Cerebellar cortex (tissue), 1 donor: ENCODE data around the gene NFE2L2.
"Not testable (repeated sequence)": the region's sequence is repeated elsewhere in the genome, so short reads cannot be mapped to it uniquely, and the experiment has no call there.

Experiments used
- DNase-seq: peaks from one replicate; pipeline ENCODE4 v3.0.0-alpha.2; 2015; ENCODE audit warnings: low spot score

NFE2L2 gene

DNA sequence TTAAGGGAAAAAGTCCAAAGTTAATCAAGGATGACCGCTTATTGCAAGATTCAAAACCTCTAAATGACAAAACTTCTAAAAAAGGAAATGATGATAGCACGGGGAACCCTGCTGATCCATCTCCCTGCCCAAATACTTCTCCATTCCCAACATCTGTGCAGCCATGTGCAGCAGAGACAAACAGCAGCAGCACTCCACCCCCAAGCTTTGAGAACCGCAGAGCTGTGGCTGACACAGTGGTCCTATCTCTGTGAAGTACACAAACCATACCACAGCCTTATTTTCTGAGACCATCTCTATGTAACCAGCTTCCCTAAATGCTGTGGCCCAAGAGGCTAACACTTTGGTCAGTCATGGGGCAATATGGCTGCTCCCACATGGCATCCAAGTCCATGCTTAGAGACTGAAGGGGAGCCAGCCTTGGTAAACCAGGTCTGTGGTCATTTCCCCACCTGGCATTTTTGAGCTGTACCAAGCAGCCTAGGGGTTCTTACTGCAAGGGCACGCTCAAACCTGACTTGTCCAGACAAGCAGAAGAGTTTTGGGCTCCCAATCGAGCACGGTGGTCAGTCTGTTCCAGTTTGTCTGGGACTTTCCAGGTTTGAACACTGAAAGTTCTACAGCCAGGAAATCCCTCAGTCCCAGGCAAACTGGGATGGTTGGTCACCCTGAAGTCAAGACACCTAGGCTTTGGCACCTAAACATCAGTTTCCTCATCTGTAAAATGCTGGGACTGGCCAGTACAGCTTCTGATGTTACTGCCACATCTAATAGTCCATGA is 17.1 kb upstream of the NFE2L2 start:
- DNase-seq = no peak

DNA sequence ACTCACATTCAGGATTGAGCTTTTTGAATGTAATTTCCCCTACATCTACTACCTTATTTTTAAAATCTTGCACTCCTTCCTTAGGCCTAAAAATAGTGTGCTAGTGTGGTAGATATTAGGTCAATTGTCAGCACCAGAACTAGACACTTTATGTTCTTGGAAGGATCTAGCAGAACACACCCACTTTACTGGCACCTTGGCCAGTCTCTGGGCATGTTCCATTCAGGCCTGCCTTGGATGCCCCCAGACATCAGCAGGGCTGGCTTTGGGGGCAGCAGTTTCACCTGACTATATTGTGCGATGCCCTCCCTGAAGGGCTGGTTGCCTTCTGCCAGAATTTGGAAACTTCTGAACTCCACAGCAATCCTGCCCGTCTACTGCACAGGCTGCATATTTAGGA is 15.3 kb upstream of the NFE2L2 start:
- DNase-seq = no peak

DNA sequence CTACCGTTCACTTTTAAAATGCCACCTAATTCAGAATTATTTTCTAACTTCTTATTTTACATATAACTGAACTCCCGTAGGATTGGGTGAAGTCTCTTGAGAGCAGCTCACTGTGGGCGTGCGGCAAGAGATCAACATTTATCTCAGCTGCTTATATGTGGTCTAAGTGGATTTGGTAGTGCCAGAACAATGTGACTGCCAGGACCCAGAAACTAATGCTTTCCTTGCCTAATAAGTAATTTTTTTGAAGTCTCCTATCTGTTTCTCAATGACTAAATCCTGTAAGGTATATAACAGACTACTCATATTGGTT is 11.2 kb upstream of the NFE2L2 start:
- DNase-seq = no peak

GRCh38 chr2:177275040-177275742 is 10.7 kb upstream of the NFE2L2 start:
- no peak for DNase-seq

- no peak for DNase-seq
These were observed 8.9 kb upstream of the NFE2L2 start for GRCh38 chr2:177273408-177273807.

GRCh38 chr2:177272765-177273164 is 8.2 kb upstream of the NFE2L2 start:
- no peak for DNase-seq

- DNase-seq = no peak
These were observed 7.6 kb upstream of the NFE2L2 start for GRCh38 chr2:177271981-177272666.

GRCh38 chr2:177270531-177270930 is 6.0 kb upstream of the NFE2L2 start:
- no peak for DNase-seq

- no peak for DNase-seq
These were observed 4.4 kb upstream of the NFE2L2 start for GRCh38 chr2:177268901-177269300.

GRCh38 chr2:177268187-177268871 is 3.8 kb upstream of the NFE2L2 start:
- no peak for DNase-seq

GRCh38 chr2:177266955-177267354 is 2.4 kb upstream of the NFE2L2 start:
- DNase-seq = not testable (repeated sequence)

- no peak for DNase-seq
These were observed 1.6 kb upstream of the NFE2L2 start for GRCh38 chr2:177265824-177266817.

DNA sequence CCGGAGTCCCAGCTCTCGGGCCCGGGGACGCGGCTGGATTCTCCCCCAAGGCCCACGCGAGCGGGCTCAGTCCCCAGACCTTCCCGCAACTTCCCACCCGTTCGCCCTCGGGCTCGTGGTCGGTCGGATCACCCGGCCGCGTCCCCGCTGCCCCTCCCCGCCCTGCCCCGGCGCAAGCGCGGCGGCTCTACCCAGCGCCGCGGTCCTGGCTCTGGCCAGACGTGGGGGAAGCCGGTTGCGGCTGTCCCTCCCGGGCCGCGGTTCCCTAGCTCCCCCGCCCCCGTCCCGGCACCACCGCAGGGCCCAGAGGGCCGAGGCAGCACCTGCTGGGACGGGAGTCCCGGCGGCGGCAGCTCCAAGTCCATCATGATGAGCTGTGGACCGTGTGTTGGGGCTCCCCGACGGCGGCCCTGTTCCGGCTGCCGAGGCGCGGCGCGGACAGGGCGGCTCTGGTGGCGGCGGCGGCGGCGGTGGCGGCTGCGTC is 276 bp downstream of the NFE2L2 start:
- DNase-seq = no peak

GRCh38 chr2:177263451-177264208 is 897 bp downstream of the NFE2L2 start:
- DNase-seq = peak; percentile 94

GRCh38 chr2:177262958-177263450 is 1.5 kb downstream of the NFE2L2 start:
- no peak for DNase-seq

- DNase-seq = peak; percentile 64
These were observed 2.4 kb downstream of the NFE2L2 start for GRCh38 chr2:177262092-177262491.

GRCh38 chr2:177261116-177262060 is 3.1 kb downstream of the NFE2L2 start:
- peak; percentile 22 for DNase-seq

GRCh38 chr2:177260379-177260778 is 4.1 kb downstream of the NFE2L2 start:
- DNase-seq = no peak

DNA sequence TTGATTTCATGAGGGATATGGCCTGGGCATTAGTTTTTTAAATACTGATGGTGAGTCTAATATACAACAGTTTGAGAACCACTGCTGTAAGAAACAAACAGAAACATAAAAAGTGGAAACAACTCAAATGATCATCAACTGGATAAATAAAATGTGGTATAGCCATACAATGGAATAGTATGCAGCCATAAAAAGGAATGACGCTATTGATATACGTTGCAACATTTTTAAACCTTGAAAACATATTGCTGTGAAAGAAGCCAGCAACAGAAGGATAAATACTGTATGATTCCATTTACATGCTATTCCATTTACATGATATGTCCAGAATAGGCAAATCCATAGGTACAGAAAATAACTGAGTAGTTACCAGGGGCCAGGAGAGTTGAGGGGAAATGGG is 6.5 kb downstream of the NFE2L2 start:
- DNase-seq = no peak
